PC-9 (cell line): ENCODE results near the gene LAMC3. TPM values are rescaled to one million over a fixed set of nuclear protein-coding genes. Genes with fewer than 3 reads are reported as not detected.

Experiments
- BruUV-seq: library from RNA; stranded (reverse); fragments of 400-500 nt; replicated peaks from 2 replicates; lab custom pipeline; 2021; lab: Mats Ljungman, UMichigan
- CTCF ChIA-PET: fragments of 300-600 bp; sonication (Branson Sonifier 250); formaldehyde crosslinking; loops from one replicate; lab custom pipeline; 2022; ENCODE audit warnings: antibody characterized with exemption; lab: Charles Lee
- POLR2A ChIA-PET: fragments of 300-600 bp; sonication (Branson Sonifier 250); formaldehyde crosslinking; loops from one replicate; lab custom pipeline; 2022; ENCODE audit warnings: antibody characterized with exemption; ENCODE audit not compliant: unreplicated experiment; lab: Charles Lee
- DNase-seq, 2 experiments: peaks; one replicate each; pipeline versions ENCODE4 v3.0.0 to v3.0.0-alpha.2; 2015 to 2022; ENCODE audit warnings: mixed read lengths in 1 of 2
- H2AFZ ChIP-seq: fragments of 200-600 bp; sonication (generic); 2 replicates; pipeline ENCODE4 v1.8.1; 2017; ENCODE audit warnings: antibody characterized with exemption
- H3F3A ChIP-seq: fragments of 200-600 bp; sonication (generic); 2 replicates; pipeline ENCODE4 v1.8.1; 2017; ENCODE audit warnings: antibody characterized with exemption, mild to moderate bottlenecking, low read depth; ENCODE audit not compliant: insufficient read depth
- H3K27ac ChIP-seq: fragments of 200-600 bp; sonication (generic); 2 replicates; pipeline ENCODE4 v1.6.1; 2016; ENCODE audit warnings: mixed run types
- H3K27me3 ChIP-seq: fragments of 200-600 bp; sonication (generic); 2 replicates; pipeline ENCODE4 v1.6.1; 2016; ENCODE audit warnings: low read depth, mixed run types; ENCODE audit not compliant: insufficient read depth
- H3K36me3 ChIP-seq: fragments of 200-600 bp; sonication (generic); 2 replicates; pipeline ENCODE4 v1.6.1; 2016; ENCODE audit warnings: low read depth, mixed run types
- H3K4me1 ChIP-seq: fragments of 200-600 bp; sonication (generic); replicated peaks from 2 replicates; pipeline ENCODE4 v1.6.1; 2016; ENCODE audit warnings: mixed run types; ENCODE audit not compliant: insufficient read depth
- H3K4me2 ChIP-seq: fragments of 200-600 bp; sonication (generic); 2 replicates; pipeline ENCODE4 v1.6.1; 2017; ENCODE audit warnings: mixed run types
- H3K4me3 ChIP-seq: fragments of 200-600 bp; sonication (generic); 2 replicates; pipeline ENCODE4 v1.6.1; 2016; ENCODE audit warnings: mixed run types
- H3K79me2 ChIP-seq: fragments of 200-600 bp; sonication (generic); 2 replicates; pipeline ENCODE4 v1.6.1; 2017; ENCODE audit warnings: low read depth, mixed run types
- H3K9me2 ChIP-seq: fragments of 200-600 bp; sonication (generic); 2 replicates; pipeline ENCODE4 v1.8.1; 2017; ENCODE audit warnings: mild to moderate bottlenecking; ENCODE audit not compliant: insufficient read depth
- H3K9me3 ChIP-seq: fragments of 200-600 bp; sonication (generic); 2 replicates; pipeline ENCODE4 v1.8.1; 2016; ENCODE audit warnings: low read depth; ENCODE audit not compliant: insufficient read depth
- H4K20me1 ChIP-seq: fragments of 200-600 bp; sonication (generic); 2 replicates; pipeline ENCODE4 v1.8.1; 2017; ENCODE audit not compliant: insufficient read depth
- EZH2 ChIP-seq: fragments of 200-600 bp; sonication (generic); IDR thresholded peaks from 2 replicates; pipeline ENCODE4 v1.8.0; 2017; ENCODE audit warnings: antibody characterized with exemption, low read depth
- intact Hi-C: fragments of 100-400 bp; cut with micrococcal nuclease; formaldehyde crosslinking; loops from one replicate; pipeline ENCODE4 v1.10.0; 2022; ENCODE audit not compliant: unreplicated experiment
- total RNA-seq: library from RNA; stranded (reverse); gene quantifications from 2 replicates; pipeline ENCODE4 v1.2.3, GENCODE V29; 2021
- TF ChIP-seq, protein P1 (sequence below): fragments of 200-600 bp; sonication (generic); conservative IDR thresholded peaks from 2 replicates; pipeline ENCODE4 v1.6.1; 2017; ENCODE audit warnings: mixed run types, antibody characterized with exemption, mild to moderate bottlenecking, moderate library complexity

LAMC3 gene
- total RNA-seq, 1 experiment from 2014 or later = 0.41 TPM

GRCh38 chr9:131012396-131012917 lies 3.5 kb downstream of the LAMC3 start:
- ChIA-PET POLR2A (no interaction called here), CTCF (interaction anchor here (0.6 kb wide), 1 partner anchor 18 kb away, joined by 12 read pairs; no protein-coding TSS in a partner anchor)
- intact Hi-C loops = no loop called here
- Histone ChIP-seq H3K9me2 (no peaks in the 10 kb centered on the region), H3K4me2 (no peak overlapping the region), H3K27me3 (peaks cover 30% of the 10 kb centered on the region), H4K20me1 (no peaks in the 10 kb centered on the region), H3K36me3 (no peaks in the 10 kb centered on the region), H3K4me1 (no peaks in the 10 kb centered on the region), H3K9me3 (no peaks in the 10 kb centered on the region), H3K79me2 (no peaks in the 10 kb centered on the region), H3F3A (no peaks in the 10 kb centered on the region), H2AFZ (no peak overlapping the region), H3K27ac (no peak overlapping the region), H3K4me3 (no peak overlapping the region)
- no peak for DNase-seq
- TF ChIP-seq EZH2 = no peak
- TF ChIP-seq, protein P1, sequence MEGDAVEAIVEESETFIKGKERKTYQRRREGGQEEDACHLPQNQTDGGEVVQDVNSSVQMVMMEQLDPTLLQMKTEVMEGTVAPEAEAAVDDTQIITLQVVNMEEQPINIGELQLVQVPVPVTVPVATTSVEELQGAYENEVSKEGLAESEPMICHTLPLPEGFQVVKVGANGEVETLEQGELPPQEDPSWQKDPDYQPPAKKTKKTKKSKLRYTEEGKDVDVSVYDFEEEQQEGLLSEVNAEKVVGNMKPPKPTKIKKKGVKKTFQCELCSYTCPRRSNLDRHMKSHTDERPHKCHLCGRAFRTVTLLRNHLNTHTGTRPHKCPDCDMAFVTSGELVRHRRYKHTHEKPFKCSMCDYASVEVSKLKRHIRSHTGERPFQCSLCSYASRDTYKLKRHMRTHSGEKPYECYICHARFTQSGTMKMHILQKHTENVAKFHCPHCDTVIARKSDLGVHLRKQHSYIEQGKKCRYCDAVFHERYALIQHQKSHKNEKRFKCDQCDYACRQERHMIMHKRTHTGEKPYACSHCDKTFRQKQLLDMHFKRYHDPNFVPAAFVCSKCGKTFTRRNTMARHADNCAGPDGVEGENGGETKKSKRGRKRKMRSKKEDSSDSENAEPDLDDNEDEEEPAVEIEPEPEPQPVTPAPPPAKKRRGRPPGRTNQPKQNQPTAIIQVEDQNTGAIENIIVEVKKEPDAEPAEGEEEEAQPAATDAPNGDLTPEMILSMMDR = no peak
- no TSS peak for BruUV-seq

GRCh38 chr9:131013015-131013755 lies 4.2 kb downstream of the LAMC3 start:
- Histone ChIP-seq H3K79me2 (no peaks in the 10 kb centered on the region), H3F3A (no peaks in the 10 kb centered on the region), H2AFZ (no peak overlapping the region), H3K9me2 (no peaks in the 10 kb centered on the region), H3K4me3 (no peak overlapping the region), H3K27me3 (peaks cover 27% of the 10 kb centered on the region), H3K4me1 (no peaks in the 10 kb centered on the region), H3K4me2 (no peak overlapping the region), H3K36me3 (no peaks in the 10 kb centered on the region), H4K20me1 (no peaks in the 10 kb centered on the region), H3K9me3 (no peaks in the 10 kb centered on the region), H3K27ac (no peak overlapping the region)
- CTCF ChIA-PET = no interaction called here
- no TSS peak for BruUV-seq
- no peak for DNase-seq
- TF ChIP-seq, protein P1 = no peak
- TF ChIP-seq EZH2 = no peak
- intact Hi-C loops = no loop called here
- POLR2A ChIA-PET = no interaction called here

DNA sequence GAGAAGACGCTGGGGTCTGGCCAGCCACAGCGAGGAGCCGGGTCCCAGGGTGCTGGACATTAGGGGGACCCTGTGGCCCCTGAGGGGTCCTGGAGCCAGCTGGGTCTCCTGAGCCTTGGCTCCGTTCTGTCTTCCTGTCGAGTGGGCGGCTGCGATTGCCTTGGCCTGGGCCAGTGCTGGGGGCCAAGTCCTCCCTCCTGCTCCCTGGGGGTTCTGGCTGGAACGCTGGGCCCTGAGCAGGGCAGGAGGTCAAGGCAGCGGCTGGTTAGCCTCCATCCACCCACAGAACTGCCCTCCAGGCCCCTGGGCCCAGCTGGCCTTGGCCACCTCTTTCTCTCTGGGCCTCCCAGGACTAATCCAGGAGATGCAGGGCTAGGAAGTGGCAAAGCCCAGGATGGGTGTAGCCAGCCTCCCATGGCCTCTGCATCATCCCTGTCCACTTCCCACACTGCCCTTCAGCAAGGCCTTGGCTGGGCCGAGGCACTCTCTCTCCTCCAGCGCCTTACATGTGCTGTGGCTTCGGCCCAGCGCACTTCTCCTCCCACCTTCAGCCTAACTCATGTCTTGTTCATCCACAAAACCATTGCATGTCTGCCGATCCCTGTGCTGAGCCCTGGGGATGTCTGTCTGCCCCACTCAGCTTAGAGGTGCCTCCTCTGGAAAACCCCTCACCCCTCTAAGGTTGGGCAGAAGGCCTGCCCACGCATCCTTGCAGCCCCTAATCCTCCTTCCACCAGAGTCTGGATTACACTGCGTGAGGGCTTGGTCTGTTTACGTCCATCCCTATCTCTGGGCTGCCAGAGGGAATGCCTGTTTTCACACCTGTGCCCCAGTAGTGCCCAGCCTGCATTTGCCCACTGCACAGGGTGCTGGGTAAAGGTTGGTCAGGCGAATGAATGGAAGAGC lies 5.0 kb downstream of the LAMC3 start:
- Histone ChIP-seq H2AFZ (no peak overlapping the region), H3K9me3 (no peaks in the 10 kb centered on the region), H3K79me2 (no peaks in the 10 kb centered on the region), H3K9me2 (no peaks in the 10 kb centered on the region), H3K4me3 (no peak overlapping the region), H4K20me1 (no peaks in the 10 kb centered on the region), H3K36me3 (no peaks in the 10 kb centered on the region), H3K27ac (no peak overlapping the region), H3K4me1 (no peaks in the 10 kb centered on the region), H3F3A (no peaks in the 10 kb centered on the region), H3K27me3 (peaks cover 25% of the 10 kb centered on the region), H3K4me2 (no peak overlapping the region)
- intact Hi-C loops = no loop called here
- ChIA-PET POLR2A (no interaction called here), CTCF (no interaction called here)
- BruUV-seq = no TSS peak
- DNase-seq = no peak
- TF ChIP-seq EZH2 = no peak
- TF ChIP-seq, protein P1 = no peak
